ENCODE measurements around the gene TTC31.

Gene TTC31

GRCh38 chr2:74505448-74506246, 22.8 kb downstream of the TTC31 start:
- no peak for TF ChIP-seq CTCF (IDR thresholded peaks at IDR 0.05; ENCODE audit: insufficient read depth, missing control alignments)
- FAIRE-seq (no peak), DNase-seq (ENCODE audit: insufficient read length, low spot score) (no peak)

- no peak for FAIRE-seq
- TF ChIP-seq CTCF (IDR thresholded peaks at IDR 0.05; ENCODE audit: insufficient read depth, missing control alignments) = peak; percentile 58
- DNase-seq (ENCODE audit: insufficient read length, low spot score) = peak; percentile 93
Observed at GRCh38 chr2:74507145-74507925, 24.5 kb downstream of the TTC31 start, which contains the start of gene PCGF1. Gene PCGF1 (minus strand): TSS chr2:74507695. CDS start chr2:74507668, 27 bp downstream.

- TF ChIP-seq CTCF (IDR thresholded peaks at IDR 0.05; ENCODE audit: insufficient read depth, missing control alignments) = no peak
- DNase-seq (ENCODE audit: insufficient read length, low spot score) = no peak
- FAIRE-seq = no peak
Observed at GRCh38 chr2:74507926-74508520, 25.1 kb downstream of the TTC31 start.

- TF ChIP-seq CTCF (IDR thresholded peaks at IDR 0.05; ENCODE audit: insufficient read depth, missing control alignments) = no peak
- DNase-seq (ENCODE audit: insufficient read length, low spot score) (no peak), FAIRE-seq (no peak)
Observed at GRCh38 chr2:74510272-74510671, 27.4 kb downstream of the TTC31 start.

GRCh38 chr2:74511104-74511989, 28.5 kb downstream of the TTC31 start:
- FAIRE-seq (no peak), DNase-seq (ENCODE audit: insufficient read length, low spot score) (no peak)
- no peak for TF ChIP-seq CTCF (IDR thresholded peaks at IDR 0.05; ENCODE audit: insufficient read depth, missing control alignments)

GRCh38 chr2:74512744-74513604, 30.1 kb downstream of the TTC31 start:
- no peak for TF ChIP-seq CTCF (IDR thresholded peaks at IDR 0.05; ENCODE audit: insufficient read depth, missing control alignments)
- DNase-seq (ENCODE audit: insufficient read length, low spot score) (peak; percentile 83), FAIRE-seq (no peak)
